PC-3 (cell line): ENCODE data around the gene ZBED4. TPM values are rescaled to one million over a fixed set of nuclear protein-coding genes. Genes with fewer than 3 reads are reported as not detected.

Experiments used
- ATAC-seq: fragments of 200-7000 bp; cut with Tn5 transposase; 2 replicates; pipeline ENCODE4 v1.9.1; 2020; ENCODE audit warnings: mild to moderate bottlenecking, moderate library complexity
- BruUV-seq: library from RNA; stranded (reverse); fragments of 400-500 nt; replicated peaks from 2 replicates; lab custom pipeline; 2021; lab: Mats Ljungman, UMichigan
- CTCF ChIA-PET: fragments of 300-600 bp; sonication (Branson Sonifier 250); formaldehyde crosslinking; loops from one replicate; lab custom pipeline; 2022; ENCODE audit warnings: antibody characterized with exemption; lab: Charles Lee
- POLR2A ChIA-PET: fragments of 300-600 bp; sonication (Branson Sonifier 250); formaldehyde crosslinking; loops from one replicate; lab custom pipeline; 2022; ENCODE audit warnings: antibody characterized with exemption; ENCODE audit not compliant: unreplicated experiment; lab: Charles Lee
- DNase-seq: peaks from one replicate; pipeline ENCODE4 v3.0.0-alpha.2; 2015
- H2AFZ ChIP-seq: fragments of 300-600 bp; sonication (generic); 2 replicates; pipeline ENCODE4 v1.6.0; 2016; ENCODE audit warnings: antibody characterized with exemption, low read length
- H3F3A ChIP-seq: fragments of 300-600 bp; sonication (generic); one replicate; pipeline ENCODE4 v1.6.0; 2017; ENCODE audit warnings: antibody characterized with exemption, low read length, control low read depth, mild to moderate bottlenecking; ENCODE audit not compliant: unreplicated experiment
- H3K27ac ChIP-seq: fragments of 300-600 bp; sonication (generic); 2 replicates; pipeline ENCODE4 v1.5.1; 2016; ENCODE audit warnings: mild to moderate bottlenecking, low read length
- H3K27me3 ChIP-seq: fragments of 300-600 bp; sonication (generic); 2 replicates; pipeline ENCODE4 v1.6.1; 2016; ENCODE audit warnings: low read length, mixed read lengths
- H3K36me3 ChIP-seq: fragments of 300-600 bp; sonication (generic); 2 replicates; pipeline ENCODE4 v1.6.1; 2016; ENCODE audit warnings: low read depth, mixed run types, low read length, mixed read lengths
- H3K4me1 ChIP-seq: fragments of 300-600 bp; sonication (generic); 2 replicates; pipeline ENCODE4 v1.5.1; 2016; ENCODE audit warnings: low read length; ENCODE audit not compliant: insufficient read depth
- H3K4me2 ChIP-seq: fragments of 300-600 bp; sonication (generic); 2 replicates; pipeline ENCODE4 v1.6.0; 2016; ENCODE audit warnings: low read length
- H3K4me3 ChIP-seq: fragments of 300-600 bp; sonication (generic); 2 replicates; pipeline ENCODE4 v1.5.1; 2016; ENCODE audit warnings: mild to moderate bottlenecking, low read length, mixed read lengths
- H3K79me2 ChIP-seq: fragments of 300-600 bp; sonication (generic); 2 replicates; pipeline ENCODE4 v1.6.1; 2017; ENCODE audit warnings: low read length, mixed read lengths
- H3K9ac ChIP-seq: fragments of 300-600 bp; sonication (generic); 2 replicates; pipeline ENCODE4 v1.6.0; 2016; ENCODE audit warnings: mild to moderate bottlenecking, low read length
- H3K9me2 ChIP-seq: fragments of 300-600 bp; sonication (generic); replicated peaks from 2 replicates; pipeline ENCODE4 v1.6.1; 2016; ENCODE audit warnings: mixed run types, low read length, mixed read lengths
- H3K9me3 ChIP-seq: fragments of 300-600 bp; sonication (generic); 2 replicates; pipeline ENCODE4 v1.6.1; 2016; ENCODE audit warnings: low read length, mixed read lengths
- H4K20me1 ChIP-seq: fragments of 300-600 bp; sonication (generic); 2 replicates; pipeline ENCODE4 v1.6.1; 2016; ENCODE audit warnings: low read length, mixed read lengths
- CTCF ChIP-seq: fragments of 300-600 bp; sonication (generic); conservative IDR thresholded peaks from 2 replicates; pipeline ENCODE4 v1.5.1; 2017; ENCODE audit warnings: antibody characterized with exemption, low read depth, mild to moderate bottlenecking, low read length
- EZH2 ChIP-seq: fragments of 300-600 bp; sonication (generic); IDR thresholded peaks from one replicate; pipeline ENCODE4 v1.6.1; 2017; ENCODE audit warnings: antibody characterized with exemption, mild to moderate bottlenecking, low read length; ENCODE audit not compliant: unreplicated experiment
- EZH2phosphoT487 ChIP-seq: fragments of 300-600 bp; sonication (generic); IDR thresholded peaks from 2 replicates; pipeline ENCODE4 v1.6.1; 2018; ENCODE audit warnings: mild to moderate bottlenecking, antibody characterized with exemption, low read length, borderline replicate concordance
- intact Hi-C: fragments of 100-400 bp; cut with micrococcal nuclease; formaldehyde crosslinking; loops from 2 replicates; pipeline ENCODE4 v1.9.0; 2023
- total RNA-seq: library from RNA; depleted of rRNA; stranded (reverse); fragments of >200 nt; gene quantifications from 2 replicates; pipeline ENCODE4 v1.2.3, GENCODE V29; 2014

Gene ZBED4
- total RNA-seq, 1 experiment from 2014 or later = 11.5 TPM

- intact Hi-C loops = loop anchor here (2.0 kb wide), 1 partner anchor 27 kb away; the partner anchor contains the start of gene ZBED4
- H3K4me1 ChIP-seq = peaks cover 17% of the 10 kb centered on the region
- H3K79me2 ChIP-seq = peaks cover 61% of the 10 kb centered on the region
- peaks cover 13% of the 10 kb centered on the region; the same call in 1 of the 2 replicates for H3K36me3 ChIP-seq
- peak overlapping the region; percentile 34 for H3K27ac ChIP-seq
- peaks cover 35% of the 10 kb centered on the region for H4K20me1 ChIP-seq
- TSS peak; percentile 70 for BruUV-seq
- H3K4me3 ChIP-seq = peak overlapping the region; percentile 95
- ATAC-seq (peak; percentile 61), DNase-seq (peak; percentile 48)
- H2AFZ ChIP-seq = no peak overlapping the region
- H3K4me2 ChIP-seq = peak overlapping the region; percentile 99
- no peaks in the 10 kb centered on the region for H3K9me2 ChIP-seq
- ChIA-PET POLR2A (no interaction called here), CTCF (no interaction called here)
- peak overlapping the region; percentile 91 for H3K9ac ChIP-seq
- no peaks in the 10 kb centered on the region for H3F3A ChIP-seq
- H3K27me3 ChIP-seq = no peaks in the 10 kb centered on the region
- no peaks in the 10 kb centered on the region for H3K9me3 ChIP-seq
- TF ChIP-seq EZH2 (no peak), CTCF (no peak), EZH2phosphoT487 (no peak)
Observed at GRCh38 chr22:49825944-49826602, 27.6 kb upstream of the ZBED4 start.

DNA sequence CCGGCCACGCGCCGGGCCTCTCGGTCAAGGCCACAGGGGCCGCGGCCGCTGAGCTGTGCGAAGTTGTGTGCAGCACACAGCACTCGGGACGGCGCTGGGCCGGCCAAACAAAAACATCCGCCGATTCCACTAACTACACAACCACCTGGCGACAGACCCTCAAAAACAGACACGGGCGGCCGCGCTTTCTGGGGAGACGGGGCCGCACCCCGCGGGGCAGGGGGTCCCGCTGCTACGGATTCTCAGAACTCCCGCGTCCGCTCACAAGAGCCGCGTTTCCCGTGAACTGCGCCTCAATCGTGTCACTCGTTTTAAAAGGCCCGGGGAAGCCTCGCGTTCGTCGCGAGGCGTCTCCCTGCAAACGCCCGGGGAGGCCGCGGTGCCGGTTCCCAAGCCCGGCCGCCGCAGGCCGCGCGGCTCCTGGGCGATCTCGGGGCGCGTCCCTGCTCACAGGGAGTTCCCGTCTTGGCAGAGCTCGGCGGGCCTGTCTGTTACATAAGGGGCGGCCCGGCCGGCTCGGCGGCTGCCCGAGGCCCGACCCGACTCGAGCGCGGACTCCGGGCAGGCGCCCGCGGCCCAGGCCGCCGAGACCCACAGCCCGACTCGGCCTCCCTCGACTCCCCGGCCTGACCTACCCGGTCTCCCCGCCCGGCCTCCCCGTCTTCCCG lies 26.9 kb upstream of the ZBED4 start:
- H3K27me3 ChIP-seq = no peaks in the 10 kb centered on the region
- H4K20me1 ChIP-seq = peaks cover 35% of the 10 kb centered on the region
- H3K79me2 ChIP-seq = peaks cover 54% of the 10 kb centered on the region
- H3F3A ChIP-seq = no peaks in the 10 kb centered on the region
- CTCF ChIA-PET = no interaction called here
- H3K4me1 ChIP-seq = peaks cover 17% of the 10 kb centered on the region
- POLR2A ChIA-PET = no interaction called here
- peak overlapping the region; percentile 95 for H3K4me3 ChIP-seq
- no peak overlapping the region for H2AFZ ChIP-seq
- peak overlapping the region; percentile 99 for H3K4me2 ChIP-seq
- no TSS peak for BruUV-seq
- peaks cover 9% of the 10 kb centered on the region; the same call in 1 of the 2 replicates for H3K36me3 ChIP-seq
- no peaks in the 10 kb centered on the region for H3K9me2 ChIP-seq
- no peaks in the 10 kb centered on the region for H3K9me3 ChIP-seq
- peak overlapping the region; percentile 34 for H3K27ac ChIP-seq
- no peak for DNase-seq
- peak; percentile 35 for ATAC-seq
- TF ChIP-seq CTCF (no peak), EZH2 (no peak), EZH2phosphoT487 (no peak)
- peak overlapping the region; percentile 91 for H3K9ac ChIP-seq
- intact Hi-C loops = loop anchor here (2.0 kb wide), 1 partner anchor 26 kb away; the partner anchor contains the start of gene ZBED4
